Vagina (tissue), 2 donors: Measurements from ENCODE around the gene NFYC.

ENCODE experiments used
- CTCF ChIP-seq, 3 experiments: fragments of 450-650 bp in 2 of 3; fragments of 200-600 bp in 1 of 3; sonication (generic) in 1 of 3; IDR thresholded peaks; one replicate each; pipeline ENCODE4 v1.5.1; 2017 to 2019; ENCODE audit warnings: antibody characterized with exemption in 3 of 3, mild to moderate bottlenecking in 2 of 3, moderate library complexity in 2 of 3
- POLR2A ChIP-seq, 2 donors: fragments of 450-650 bp; IDR thresholded peaks; one replicate each; pipeline ENCODE4 v1.6.1; 2017; ENCODE audit warnings: antibody characterized with exemption in 2 of 2, mild to moderate bottlenecking in 2 of 2, moderate library complexity in 2 of 2
- POLR2AphosphoS5 ChIP-seq, 2 donors: sonication (generic); formaldehyde crosslinking; IDR thresholded peaks; one replicate each; pipeline ENCODE4 v1.9.0; 2017; ENCODE audit warnings: antibody characterized with exemption in 2 of 2, mild to moderate bottlenecking in 2 of 2, low read depth in 1 of 2; ENCODE audit not compliant: insufficient read depth in 1 of 2

GRCh38 chr1:40784141-40784770 lies 92.8 kb downstream of the NFYC start:
- TF ChIP-seq CTCF (IDR thresholded peaks at IDR 0.05) = no peak
- TF ChIP-seq POLR2A (IDR thresholded peaks at IDR 0.05) = no peak
- no peak for TF ChIP-seq POLR2AphosphoS5 (IDR thresholded peaks at IDR 0.05; ENCODE audit: insufficient read depth in 1 of 2, low read depth in 1 of 2)
